Stimulated activated CD4-positive, alpha-beta T cell treated with anti-CD3 and anti-CD28 coated beads, Interleukin-4, amount 100 ng/mL, for 24 hours (primary cell): Measurements from ENCODE around the gene RPA3.

Experiments used
- DNase-seq: peaks from one replicate; pipeline ENCODE4 v3.0.0-alpha.2; 2020

RPA3 gene

GRCh38 chr7:7650682-7651206 is 67.7 kb downstream of the RPA3 start:
- DNase-seq = no peak

- DNase-seq = no peak
Observed at GRCh38 chr7:7647495-7648036, 70.8 kb downstream of the RPA3 start.

GRCh38 chr7:7642081-7642480 is 76.3 kb downstream of the RPA3 start:
- no peak for DNase-seq

GRCh38 chr7:7641129-7641663 is 77.2 kb downstream of the RPA3 start:
- no peak for DNase-seq

GRCh38 chr7:7640221-7641128 is 77.9 kb downstream of the RPA3 start, which contains the start of gene UMAD1:
Gene UMAD1 (plus strand): TSS chr7:7640752. CDS start chr7:7673372, 32,620 bp downstream.
- peak; percentile 99 for DNase-seq

- DNase-seq = peak; percentile 70
Observed at GRCh38 chr7:7639847-7640220, 78.6 kb downstream of the RPA3 start.

- DNase-seq = peak; percentile 18
Observed at GRCh38 chr7:7639421-7639820, 79.0 kb downstream of the RPA3 start.

GRCh38 chr7:7630626-7631329 is 87.6 kb downstream of the RPA3 start:
- DNase-seq = no peak

GRCh38 chr7:7628476-7628875 is 89.9 kb downstream of the RPA3 start:
- DNase-seq = no peak

GRCh38 chr7:7620644-7621210 is 97.7 kb downstream of the RPA3 start:
- DNase-seq = no peak

GRCh38 chr7:7620236-7620635 is 98.2 kb downstream of the RPA3 start:
- no peak for DNase-seq

- no peak for DNase-seq
Observed at GRCh38 chr7:7618410-7618809, 100.0 kb downstream of the RPA3 start.

GRCh38 chr7:7617550-7617949 is 100.9 kb downstream of the RPA3 start:
- DNase-seq = no peak

- no peak for DNase-seq
Observed at GRCh38 chr7:7614018-7614741, 104.2 kb downstream of the RPA3 start.

GRCh38 chr7:7613210-7613609 is 105.2 kb downstream of the RPA3 start:
- no peak for DNase-seq

- no peak for DNase-seq
Observed at GRCh38 chr7:7612519-7612918, 105.9 kb downstream of the RPA3 start.

- no peak for DNase-seq
Observed at GRCh38 chr7:7609330-7609729, 109.1 kb downstream of the RPA3 start.

GRCh38 chr7:7607010-7607409 is 111.4 kb downstream of the RPA3 start:
- no peak for DNase-seq

- DNase-seq = no peak
Observed at GRCh38 chr7:7596176-7596575, 122.2 kb downstream of the RPA3 start.

- DNase-seq = no peak
Observed at GRCh38 chr7:7595451-7595850, 123.0 kb downstream of the RPA3 start.
